H1 (cell line): ENCODE results near the gene CYP11A1. TPM values are rescaled to one million over a fixed set of nuclear protein-coding genes. Genes with fewer than 3 reads are reported as not detected.
A peak's percentile ranks its signal among the peaks of the same experiment; 100 is the strongest.

ENCODE experiments used
- CTCF ChIA-PET: fragments of 300-600 bp; sonication (Branson Sonifier 250); formaldehyde crosslinking; loops from one replicate; lab custom pipeline; 2021; ENCODE audit not compliant: partially characterized antibody; lab: Charles Lee
- POLR2A ChIA-PET: fragments of 300-600 bp; sonication (Branson Sonifier 250); formaldehyde crosslinking; loops from one replicate; lab custom pipeline; 2021; ENCODE audit warnings: inconsistent platforms; ENCODE audit not compliant: partially characterized antibody; lab: Charles Lee
- DNase-seq, 2 experiments: peaks; one replicate each; pipeline versions ENCODE4 v3.0.0 to v3.0.0-alpha.2; 2010 to 2022; ENCODE audit warnings: low spot score in 2 of 2, low read depth in 1 of 2, mixed read lengths in 1 of 2
- FAIRE-seq: peaks from 2 replicates; lab custom pipeline; 2011; peaks lifted over from hg19 to GRCh38; lab: Jason Lieb, UNC
- H2AFZ ChIP-seq: 2 replicates; pipeline ENCODE4 v1.8.1; 2012; ENCODE audit warnings: low read length, inconsistent platforms
- H2AK5ac ChIP-seq: 2 replicates; pipeline ENCODE4 v1.6.1; 2013; ENCODE audit warnings: low read depth, low read length
- H2BK120ac ChIP-seq: replicated peaks from 2 replicates; pipeline ENCODE3; 2013; ENCODE audit warnings: low read depth, low read length, inconsistent platforms
- H2BK12ac ChIP-seq: 2 replicates; pipeline ENCODE4 v1.6.1; 2013; ENCODE audit warnings: low read depth, low read length
- H2BK15ac ChIP-seq: 2 replicates; pipeline ENCODE4 v1.6.1; 2013; ENCODE audit warnings: low read length
- H2BK20ac ChIP-seq: 2 replicates; pipeline ENCODE4 v1.6.1; 2013; ENCODE audit warnings: low read length
- H2BK5ac ChIP-seq: 2 replicates; pipeline ENCODE4 v1.6.1; 2013; ENCODE audit warnings: low read depth, low read length
- H3K14ac ChIP-seq: 2 replicates; pipeline ENCODE4 v1.6.1; 2013; ENCODE audit warnings: inconsistent platforms; ENCODE audit not compliant: insufficient read length
- H3K18ac ChIP-seq: 2 replicates; pipeline ENCODE4 v1.6.1; 2013; ENCODE audit warnings: low read length; ENCODE audit errors: extremely low read depth
- H3K23ac ChIP-seq: 2 replicates; pipeline ENCODE4 v1.6.1; 2013; ENCODE audit warnings: inconsistent platforms; ENCODE audit not compliant: insufficient read length
- H3K23me2 ChIP-seq: 2 replicates; pipeline ENCODE4 v1.6.1; 2013; ENCODE audit warnings: low read depth, low read length
- H3K27ac ChIP-seq: 2 replicates; pipeline ENCODE4 v1.6.1; 2011; ENCODE audit warnings: low read depth, low read length, inconsistent platforms
- H3K27me3 ChIP-seq, 4 experiments: replicated peaks in 1 of 4; 1 replicate in 1 of 4; 2 replicates in 3 of 4; pipeline versions ENCODE4 v1.6.1 to v1.8.1; 2011 to 2013; ENCODE audit warnings: low read length in 3 of 4, mild to moderate bottlenecking in 3 of 4, inconsistent platforms in 2 of 4, mixed read lengths in 2 of 4, moderate library complexity in 1 of 4; ENCODE audit not compliant: control insufficient read depth in 3 of 4, insufficient read depth in 3 of 4; ENCODE audit errors: extremely low read depth in 1 of 4
- H3K36me3 ChIP-seq, 4 experiments: 2 replicates each; pipeline versions ENCODE4 v1.6.1 to v1.8.1; 2011 to 2013; ENCODE audit warnings: mild to moderate bottlenecking in 4 of 4, low read length in 3 of 4, moderate library complexity in 2 of 4, control low read depth in 1 of 4, inconsistent platforms in 1 of 4; ENCODE audit not compliant: insufficient read depth in 4 of 4, control insufficient read depth in 2 of 4
- H3K4ac ChIP-seq: replicated peaks from 2 replicates; pipeline ENCODE3; 2013; ENCODE audit warnings: low read length, low read depth, mixed read lengths, inconsistent platforms; ENCODE audit not compliant: insufficient read length
- H3K4me1 ChIP-seq, 4 experiments: replicated peaks in 1 of 4; 1 replicate in 1 of 4; 2 replicates in 3 of 4; pipeline versions ENCODE4 v1.6.1 to v1.8.1; 2011 to 2013; ENCODE audit warnings: low read length in 3 of 4, inconsistent platforms in 2 of 4, mixed read lengths in 1 of 4; ENCODE audit not compliant: insufficient read depth in 4 of 4, control insufficient read depth in 3 of 4
- H3K4me2 ChIP-seq, 2 experiments: 2 replicates each; pipeline versions ENCODE4 v1.6.1 to v1.8.1; 2011 to 2013; ENCODE audit warnings: low read depth in 2 of 2, low read length in 2 of 2, control low read depth in 1 of 2, inconsistent platforms in 1 of 2, mild to moderate bottlenecking in 1 of 2; ENCODE audit not compliant: insufficient read depth in 1 of 2
- H3K4me3 ChIP-seq, 4 experiments: fragments of 200-600, 300-600 bp in 1 of 4; sonication (generic), shearing (Covaris generic), sonication (Bioruptor Twin) in 1 of 4; 2 replicates each; pipeline versions ENCODE4 v1.5.1 to v1.8.1; 2011 to 2016; ENCODE audit warnings: low read length in 4 of 4, low read depth in 3 of 4, control low read depth in 2 of 4, inconsistent platforms in 2 of 4, mild to moderate bottlenecking in 2 of 4, mixed read lengths in 1 of 4, moderate library complexity in 1 of 4; ENCODE audit not compliant: insufficient read depth in 2 of 4; ENCODE audit errors: extremely low read depth in 1 of 4
- H3K56ac ChIP-seq: replicated peaks from 2 replicates; pipeline ENCODE3; 2013; ENCODE audit warnings: low read depth, mild to moderate bottlenecking, mixed read lengths, low read length, inconsistent platforms; ENCODE audit not compliant: insufficient read length
- H3K79me1 ChIP-seq: 2 replicates; pipeline ENCODE4 v1.6.1; 2013; ENCODE audit warnings: low read depth, low read length, control low read depth
- H3K79me2 ChIP-seq, 2 experiments: 2 replicates each; pipeline versions ENCODE4 v1.6.1 to v1.8.1; 2012 to 2013; ENCODE audit warnings: low read length in 2 of 2, mild to moderate bottlenecking in 2 of 2, inconsistent platforms in 1 of 2; ENCODE audit not compliant: insufficient read depth in 2 of 2, control insufficient read depth in 1 of 2
- H3K9ac ChIP-seq, 4 experiments: replicated peaks in 1 of 4; 1 replicate in 1 of 4; 2 replicates in 3 of 4; pipeline versions ENCODE4 v1.6.1 to v1.8.1; 2011 to 2013; ENCODE audit warnings: low read depth in 3 of 4, low read length in 3 of 4, control low read depth in 2 of 4, mild to moderate bottlenecking in 2 of 4, moderate library complexity in 2 of 4, inconsistent platforms in 1 of 4; ENCODE audit errors: extremely low read depth in 1 of 4
- H3K9me3 ChIP-seq, 2 experiments: 2 replicates each; pipeline versions ENCODE4 v1.6.1 to v1.8.1; 2012 to 2013; ENCODE audit warnings: mild to moderate bottlenecking in 2 of 2, moderate library complexity in 2 of 2, control low read depth in 1 of 2, inconsistent platforms in 1 of 2, low read depth in 1 of 2, low read length in 1 of 2, mixed read lengths in 1 of 2; ENCODE audit not compliant: insufficient read depth in 2 of 2
- H4K20me1 ChIP-seq, 2 experiments: replicated peaks in 1 of 2; 2 replicates each; pipeline versions ENCODE3 to v1.8.1; 2011 to 2013; ENCODE audit warnings: inconsistent platforms in 2 of 2, low read length in 2 of 2, mild to moderate bottlenecking in 1 of 2; ENCODE audit not compliant: insufficient read depth in 2 of 2, control insufficient read depth in 1 of 2
- H4K5ac ChIP-seq: 2 replicates; pipeline ENCODE4 v1.6.1; 2013; ENCODE audit warnings: low read length, low read depth, mixed read lengths, inconsistent platforms; ENCODE audit not compliant: insufficient read length
- H4K8ac ChIP-seq: 2 replicates; pipeline ENCODE4 v1.8.0; 2013; ENCODE audit warnings: mild to moderate bottlenecking, moderate library complexity, low read length, inconsistent platforms; ENCODE audit not compliant: insufficient read depth; ENCODE audit errors: extremely low read depth
- H4K91ac ChIP-seq: replicated peaks from 2 replicates; pipeline ENCODE3; 2013; ENCODE audit warnings: low read length, mixed read lengths, inconsistent platforms; ENCODE audit not compliant: insufficient read length
- CTCF ChIP-seq, 3 experiments: IDR thresholded peaks; 1 replicate in 2 of 3; 2 replicates in 1 of 3; pipeline versions ENCODE4 v1.5.1 to v1.6.1; 2011; ENCODE audit warnings: low read length in 3 of 3, mild to moderate bottlenecking in 3 of 3, inconsistent platforms in 2 of 3, low read depth in 1 of 3, moderate library complexity in 1 of 3; ENCODE audit not compliant: insufficient read depth in 1 of 3; ENCODE audit errors: control extremely low read depth in 1 of 3
- EZH2 ChIP-seq: fragments of 200-600 bp; sonication (generic); IDR thresholded peaks from 2 replicates; pipeline ENCODE4 v1.7.1; 2012; ENCODE audit warnings: low read depth, mild to moderate bottlenecking, moderate library complexity, low read length, inconsistent platforms; ENCODE audit not compliant: severe bottlenecking
- RAD21 ChIP-seq, 2 experiments: IDR thresholded peaks in 1 of 2; conservative IDR thresholded peaks in 1 of 2; 2 replicates each; pipeline ENCODE4 v1.6.1; 2011; ENCODE audit warnings: low read depth in 2 of 2, low read length in 2 of 2, improper control_type of control experiment in 1 of 2, inconsistent platforms in 1 of 2, mild to moderate bottlenecking in 1 of 2, moderate library complexity in 1 of 2
- RFX5 ChIP-seq: IDR thresholded peaks from 2 replicates; pipeline ENCODE4 v1.6.1; 2011; ENCODE audit warnings: low read depth, low read length, improper control_type of control experiment, borderline replicate concordance
- WGBS, 2 experiments: shearing (Covaris generic) in 1 of 2; methylation state at CpG; one replicate each; pipeline versions ENCODE4 v1.1.6 to v1.1.7; 2013 to 2015; ENCODE audit warnings: low lambda C conversion rate in 2 of 2, mixed read lengths in 2 of 2, inconsistent platforms in 1 of 2, low coverage in 1 of 2, missing lambda C conversion rate in 1 of 2; ENCODE audit not compliant: insufficient replicate concordance in 2 of 2, insufficient coverage in 1 of 2, insufficient read length in 1 of 2; ENCODE audit errors: extremely low coverage in 1 of 2, missing lambda C conversion rate in 1 of 2; 5-methylcytosine and 5-hydroxymethylcytosine counted together
- polyA plus RNA-seq, 7 experiments: library from polyadenylated mRNA; depleted of rRNA in 3 of 7; stranded (reverse) in 5 of 7; unstranded in 2 of 7; fragments of >200 nt in 5 of 7; fragments of 200-250 nt in 2 of 7; gene quantifications; 1 replicate in 5 of 7; 2 replicates in 1 of 7; 4 replicates in 1 of 7; pipeline versions ENCODE4 v1.2.1 to v1.2.3, GENCODE V29; 2011 to 2013; ENCODE audit warnings: missing spikeins in 2 of 7, mixed read lengths in 2 of 7
- total RNA-seq: library from RNA; stranded (reverse); fragmentation: NEBNext Ultra II Directional; extraction: Animal tissue kit (Norgen Biotek cat#: 25700); gene quantifications from 2 replicates; pipeline ENCODE4 v1.2.1, GENCODE V29; 2021

Gene CYP11A1
- total and polyA plus RNA-seq, 2 of the 8 experiments (the other 6 are each of a cell fraction or from before 2014, with no cell fraction given) = 1.9 to 7.2 TPM

DNA sequence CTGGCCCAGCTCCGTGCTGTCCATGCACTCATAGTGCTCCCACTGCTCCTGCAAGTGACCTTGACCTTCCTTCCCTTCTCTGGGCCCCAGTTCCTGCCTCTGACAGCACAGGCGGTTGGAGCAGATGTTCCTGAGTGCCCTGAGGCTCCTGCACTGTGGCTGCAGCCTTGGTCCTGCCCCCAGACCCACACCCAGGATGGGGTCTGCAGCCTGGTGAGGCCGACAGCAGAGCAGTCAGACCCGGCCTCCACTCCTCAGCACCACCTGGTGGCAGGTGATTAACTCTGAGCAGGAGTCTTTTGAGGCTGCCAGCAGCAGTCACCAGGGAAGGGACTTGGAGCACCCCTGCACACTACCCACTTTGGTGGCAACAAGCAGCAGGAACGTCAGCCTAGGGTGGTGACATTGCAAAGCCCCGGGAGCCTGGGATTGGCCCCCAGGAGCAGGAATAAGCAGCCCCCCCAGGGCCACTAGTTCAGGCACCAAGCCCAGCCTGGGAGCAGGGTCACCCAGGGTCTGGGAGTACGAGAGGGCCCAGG is 64.6 kb downstream of the CYP11A1 start:
- Histone ChIP-seq H3K4me3 (no peak overlapping the region), H3K79me2 (no peaks in the 10 kb centered on the region), H3K4me2 (0 out of 4 replicates have a peak overlapping the region, but pooled peaks of 1 of the 2 experiments have one; percentile 9), H3K9ac (no peak overlapping the region), H3K14ac (no peak overlapping the region), H4K8ac (no peak overlapping the region; the same call in 1 of the 2 replicates), H3K79me1 (no peaks in the 10 kb centered on the region), H3K9me3 (no peaks in the 10 kb centered on the region), H4K20me1 (no peaks in the 10 kb centered on the region), H3K27ac (no peak overlapping the region), H3K4me1 (peaks cover 11 to 49% (median 29%) of the 10 kb centered on the region in 4 experiments)
- ChIA-PET CTCF (interaction anchor here (0.7 to 8.1 kb wide), 26 partner anchors 11 to 330 kb away, joined by 3 to 117 read pairs (median 4); partner anchors contain the start of genes CCDC33, ISLR2 and STRA6), POLR2A (interaction anchor here (0.9 to 1.5 kb wide), 4 partner anchors 13 to 174 kb away, joined by 3 to 5 read pairs (median 3); partner anchors contain the start of gene STRA6)
- 34% methylated on average over 7 of the region's 7 CpGs; no CpG with 5 or more reads in 1 of the 2 experiments for WGBS, 2 experiments
- DNase-seq = peak; percentile 47 to 87
- no peak for FAIRE-seq
- TF ChIP-seq CTCF (IDR thresholded peaks at IDR 0.05; ENCODE audit: control extremely low read depth in 1 of 3, insufficient read depth in 1 of 3, low read depth in 1 of 3, low read length in 3 of 3) = peak; percentile 81 to 92 (median 85)
- TF ChIP-seq RFX5 = no peak
- TF ChIP-seq EZH2 = peak; percentile 7
- TF ChIP-seq RAD21 (IDR thresholded peaks at IDR 0.05 in 1 of 2, conservative IDR thresholded peaks at IDR 0.05 in 1 of 2; ENCODE audit: low read depth in 2 of 2, low read length in 2 of 2) = peak; percentile 80 to 89
- TF ChIP-seq, all 59 proteins: peak for 3
- Histone ChIP-seq H2BK15ac (peak overlapping the region; percentile 100), H3K27me3 (peaks cover 2 to 31% (median 25%) of the 10 kb centered on the region in 4 experiments; a peak in 6 of 7 replicates), H4K5ac (no peak overlapping the region), H2BK20ac (peak overlapping the region; percentile 84; the same call in 1 of the 2 replicates), H2BK12ac (peak overlapping the region; percentile 96; the same call in 1 of the 2 replicates), H2AK5ac (no peak overlapping the region), H3K36me3 (no peaks in the 10 kb centered on the region), H3K56ac (no peak overlapping the region), H2BK120ac (no peak overlapping the region), H4K91ac (peak overlapping the region; percentile 12), H3K18ac (peak overlapping the region; percentile 26), H3K23me2 (no peaks in the 10 kb centered on the region; the same call in 1 of the 2 replicates), H2AFZ (no peak overlapping the region), H3K4ac (no peak overlapping the region), H3K23ac (no peak overlapping the region), H2BK5ac (peak overlapping the region; percentile 84; the same call in 1 of the 2 replicates)
